ENCODE data around the gene TMEM141.
"Not testable (repeated sequence)": the region's sequence is repeated elsewhere in the genome, so short reads cannot be mapped to it uniquely, and the experiment has no call there.

Gene TMEM141

GRCh38 chr9:136774416-136775045 lies 16.6 kb upstream of the TMEM141 start:
- DNase-seq = no peak

GRCh38 chr9:136775191-136775590 lies 16.0 kb upstream of the TMEM141 start:
- no peak for DNase-seq

- DNase-seq = no peak
Measured at GRCh38 chr9:136776947-136777346, 14.2 kb upstream of the TMEM141 start.

GRCh38 chr9:136777359-136777758 lies 13.8 kb upstream of the TMEM141 start:
- no peak for DNase-seq

- DNase-seq = no peak
Measured at GRCh38 chr9:136779808-136780207, 11.3 kb upstream of the TMEM141 start.

GRCh38 chr9:136782452-136782851 lies 8.7 kb upstream of the TMEM141 start:
- no peak for DNase-seq

- no peak for DNase-seq
Measured at GRCh38 chr9:136784249-136784996, 6.7 kb upstream of the TMEM141 start.

- DNase-seq = peak; percentile 31
Measured at GRCh38 chr9:136784997-136785361, 6.2 kb upstream of the TMEM141 start.

GRCh38 chr9:136785565-136786355 lies 5.4 kb upstream of the TMEM141 start:
- not testable (repeated sequence) for DNase-seq

GRCh38 chr9:136786451-136786850 lies 4.7 kb upstream of the TMEM141 start:
- no peak for DNase-seq

- not testable (repeated sequence) for DNase-seq
Measured at GRCh38 chr9:136786983-136787382, 4.2 kb upstream of the TMEM141 start.

- DNase-seq = peak; percentile 64
Measured at GRCh38 chr9:136787690-136788400, 3.3 kb upstream of the TMEM141 start.

GRCh38 chr9:136788644-136789522 lies 2.3 kb upstream of the TMEM141 start:
- not testable (repeated sequence) for DNase-seq

- no peak for DNase-seq
Measured at GRCh38 chr9:136789523-136789937, 1.6 kb upstream of the TMEM141 start.

- DNase-seq = peak; percentile 74
Measured at GRCh38 chr9:136791516-136792276, 552 bp downstream of the TMEM141 start.

GRCh38 chr9:136792321-136793085 lies 1.4 kb downstream of the TMEM141 start:
- DNase-seq = no peak

GRCh38 chr9:136793086-136793946 lies 2.2 kb downstream of the TMEM141 start:
- no peak for DNase-seq

GRCh38 chr9:136794281-136794999 lies 3.3 kb downstream of the TMEM141 start:
- no peak for DNase-seq

- DNase-seq = no peak
Measured at GRCh38 chr9:136795000-136795348, 3.8 kb downstream of the TMEM141 start.
